Prostate gland (tissue), 2 donors: ENCODE data around the gene PAK1.

Source experiments
- CTCF ChIP-seq, 4 experiments: fragments of 200-600 bp in 2 of 4; fragments of 450-650 bp in 2 of 4; sonication (generic) in 2 of 4; IDR thresholded peaks; 1 replicate in 3 of 4; 2 replicates in 1 of 4; pipeline ENCODE4 v1.5.1; 2016 to 2019; ENCODE audit warnings: antibody characterized with exemption in 4 of 4, mild to moderate bottlenecking in 2 of 4, moderate library complexity in 2 of 4
- POLR2A ChIP-seq: fragments of 450-650 bp; IDR thresholded peaks from one replicate; pipeline ENCODE4 v1.6.1; 2016; ENCODE audit warnings: antibody characterized with exemption, mild to moderate bottlenecking

DNA sequence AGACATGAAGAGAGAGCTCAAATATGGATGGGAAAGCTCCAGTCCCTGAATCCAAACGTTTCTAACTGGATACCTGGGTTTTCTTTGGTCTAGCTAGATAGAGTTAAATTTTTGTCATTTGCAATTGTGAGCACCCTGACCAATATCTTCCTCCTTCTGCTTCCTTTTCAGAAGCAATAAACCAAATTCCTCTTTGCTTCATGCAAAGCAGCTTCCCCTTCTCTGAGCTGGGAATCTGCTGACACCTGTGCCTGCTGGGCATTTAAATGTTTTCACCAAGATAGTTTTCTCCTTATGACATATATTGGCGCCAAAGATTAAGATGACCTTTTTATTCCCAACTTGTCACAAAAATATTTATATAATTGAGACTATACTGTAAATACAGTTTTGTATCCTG lies 27.9 kb upstream of the PAK1 start:
- no peak for TF ChIP-seq POLR2A
- TF ChIP-seq CTCF (IDR thresholded peaks at IDR 0.05): no peak
